HFFc6 (cell line): Measurements from ENCODE around the gene UGCG. TPM values are rescaled to one million over a fixed set of nuclear protein-coding genes. Genes with fewer than 3 reads are reported as not detected.

Source experiments
- DNase-seq: peaks from one replicate; pipeline ENCODE4 v3.0.0-alpha.2; 2018
- H3K27ac Mint-ChIP-seq: 2 replicates; pipeline ENCODE4 v1.8.0; 2020; ENCODE audit warnings: mild to moderate bottlenecking, mixed read lengths
- H3K27me3 Mint-ChIP-seq: 2 replicates; pipeline ENCODE4 v1.8.0; 2021; ENCODE audit warnings: mild to moderate bottlenecking, moderate library complexity, mixed read lengths; ENCODE audit not compliant: insufficient read depth
- H3K36me3 Mint-ChIP-seq: 2 replicates; pipeline ENCODE4 v1.8.0; 2021; ENCODE audit warnings: low read depth, mixed read lengths
- H3K4me1 Mint-ChIP-seq: 2 replicates; pipeline ENCODE4 v1.8.0; 2020; ENCODE audit warnings: low read depth, mixed read lengths
- H3K4me3 Mint-ChIP-seq: 2 replicates; pipeline ENCODE4 v1.8.0; 2020; ENCODE audit warnings: mild to moderate bottlenecking, moderate library complexity, mixed read lengths
- H3K9me3 Mint-ChIP-seq: 2 replicates; pipeline ENCODE4 v1.8.0; 2020; ENCODE audit warnings: mild to moderate bottlenecking, mixed read lengths
- CTCF ChIP-seq: fragments of 200-600 bp; sonication (generic); IDR thresholded peaks from 2 replicates; pipeline ENCODE4 v1.5.0; 2021; ENCODE audit warnings: antibody characterized with exemption, mild to moderate bottlenecking
- total RNA-seq, 6 experiments: library from RNA; stranded (reverse); fragmentation: NEBNext Ultra II Directional; extraction: Animal tissue kit (Norgen Biotek cat#: 25700); gene quantifications; 2 replicates in 1 of 6; 3 replicates in 5 of 6; pipeline ENCODE4 v1.2.3, GENCODE V29; 2021

Gene UGCG
- total RNA-seq, 6 experiments from 2014 or later: 45.5 to 82.3 (median 70.4) TPM

- TF ChIP-seq CTCF: no peak
- no peak for DNase-seq
- H3K36me3 Mint-ChIP-seq: peaks cover 54% of the 10 kb centered on the region
- H3K4me1 Mint-ChIP-seq: peaks cover 55% of the 10 kb centered on the region
- no peaks in the 10 kb centered on the region for H3K9me3 Mint-ChIP-seq
- peak overlapping the region; percentile 34 for H3K27ac Mint-ChIP-seq
- H3K4me3 Mint-ChIP-seq: peak overlapping the region; percentile 31; the same call in 1 of the 2 replicates
- peaks cover 23% of the 10 kb centered on the region for H3K27me3 Mint-ChIP-seq
These were observed 41.8 kb downstream of the UGCG start for GRCh38 chr9:111938427-111938800.

- Mint-ChIP-seq H3K4me3 (no peak overlapping the region), H3K9me3 (no peaks in the 10 kb centered on the region), H3K36me3 (peaks cover 45% of the 10 kb centered on the region), H3K27ac (peak overlapping the region; percentile 34), H3K4me1 (peaks cover 62% of the 10 kb centered on the region), H3K27me3 (peaks cover 23% of the 10 kb centered on the region)
- TF ChIP-seq CTCF: no peak
- DNase-seq: no peak
These were observed 42.7 kb downstream of the UGCG start for GRCh38 chr9:111939322-111939721.

GRCh38 chr9:111940697-111941096 lies 44.1 kb downstream of the UGCG start:
- Mint-ChIP-seq H3K27me3 (peaks cover 23% of the 10 kb centered on the region), H3K36me3 (peaks cover 32% of the 10 kb centered on the region), H3K4me1 (peaks cover 75% of the 10 kb centered on the region), H3K27ac (no peak overlapping the region), H3K9me3 (no peaks in the 10 kb centered on the region), H3K4me3 (no peak overlapping the region)
- no peak for TF ChIP-seq CTCF
- DNase-seq: no peak

GRCh38 chr9:111943200-111943599 lies 46.6 kb downstream of the UGCG start:
- Mint-ChIP-seq H3K36me3 (peaks cover 11% of the 10 kb centered on the region), H3K27ac (no peak overlapping the region), H3K4me3 (no peak overlapping the region), H3K9me3 (no peaks in the 10 kb centered on the region), H3K27me3 (peaks cover 15% of the 10 kb centered on the region), H3K4me1 (peaks cover 65% of the 10 kb centered on the region)
- TF ChIP-seq CTCF: no peak
- DNase-seq: no peak

- peaks cover 6% of the 10 kb centered on the region for H3K36me3 Mint-ChIP-seq
These were observed 47.1 kb downstream of the UGCG start for GRCh38 chr9:111943746-111944145.

More at GRCh38 chr9:111943746-111944145, 47.1 kb downstream of the UGCG start:
- Mint-ChIP-seq H3K4me3 (no peak overlapping the region), H3K27ac (no peak overlapping the region), H3K27me3 (peaks cover 15% of the 10 kb centered on the region), H3K4me1 (peaks cover 65% of the 10 kb centered on the region), H3K9me3 (no peaks in the 10 kb centered on the region)
- no peak for DNase-seq
- TF ChIP-seq CTCF: no peak
